Tibial nerve (tissue), 4 donors: ENCODE measurements around the gene EXOC6B. TPM values are rescaled to one million over a fixed set of nuclear protein-coding genes. Genes with fewer than 3 reads are reported as not detected.

Experiments used
- DNase-seq, 2 donors: peaks; one replicate each; pipeline ENCODE4 v3.0.0-alpha.2; 2019; ENCODE audit warnings: low spot score in 2 of 2
- H3K27ac ChIP-seq, 4 donors: fragments of 200-600 bp; sonication (generic) in 3 of 4; one replicate each; pipeline ENCODE4 v1.5.1; 2017 to 2019; ENCODE audit warnings: mild to moderate bottlenecking in 1 of 4
- H3K27me3 ChIP-seq, 2 donors: fragments of 200-600 bp; sonication (generic) in 1 of 2; one replicate each; pipeline versions ENCODE4 v1.5.1 to v1.6.0; 2017 to 2019
- H3K36me3 ChIP-seq, 3 donors: fragments of 200-600 bp; sonication (generic); one replicate each; pipeline ENCODE4 v1.5.1; 2018 to 2019
- H3K4me1 ChIP-seq, 4 donors: fragments of 200-600 bp; sonication (generic) in 3 of 4; one replicate each; pipeline ENCODE4 v1.5.1; 2017 to 2019
- H3K4me3 ChIP-seq, 4 donors: fragments of 200-600 bp; sonication (generic) in 3 of 4; one replicate each; pipeline ENCODE4 v1.5.1; 2017 to 2019; ENCODE audit warnings: mild to moderate bottlenecking in 1 of 4, moderate library complexity in 1 of 4
- H3K9me3 ChIP-seq, 4 donors: fragments of 200-600 bp; sonication (generic) in 3 of 4; one replicate each; pipeline ENCODE4 v1.5.1; 2017 to 2019
- CTCF ChIP-seq, 5 experiments: fragments of 200-600 bp in 3 of 5; fragments of 450-650 bp in 2 of 5; sonication (generic) in 3 of 5; IDR thresholded peaks; one replicate each; pipeline ENCODE4 v1.5.1; 2016 to 2019; ENCODE audit warnings: antibody characterized with exemption in 5 of 5, mild to moderate bottlenecking in 3 of 5, moderate library complexity in 2 of 5
- EP300 ChIP-seq, 2 donors: sonication (generic); formaldehyde crosslinking; IDR thresholded peaks; one replicate each; pipeline ENCODE4 v1.6.1; 2017; ENCODE audit warnings: antibody characterized with exemption in 2 of 2, mild to moderate bottlenecking in 1 of 2
- POLR2A ChIP-seq, 2 donors: fragments of 450-650 bp; IDR thresholded peaks; one replicate each; pipeline ENCODE4 v1.6.1; 2017; ENCODE audit warnings: antibody characterized with exemption in 2 of 2, mild to moderate bottlenecking in 2 of 2, moderate library complexity in 2 of 2
- WGBS, 2 donors: methylation state at CpG; one replicate each; pipeline ENCODE4 v1.1.5; 2018; 5-methylcytosine and 5-hydroxymethylcytosine counted together
- total RNA-seq, 4 donors: library from RNA; depleted of rRNA; stranded (reverse); fragments of >200 nt; gene quantifications; one replicate each; pipeline ENCODE4 v1.1.0, GENCODE V29; 2016

EXOC6B gene
- total RNA-seq, 4 donors from 2014 or later, result 22.1 to 41.1 (median 30.3) TPM

GRCh38 chr2:72629062-72629461 lies 196.8 kb downstream of the EXOC6B start:
- 80 to 94% methylated on average over 1 of the region's 1 CpG for WGBS, 2 donors

GRCh38 chr2:72627083-72627482 lies 198.8 kb downstream of the EXOC6B start:
- no peaks in the 10 kb centered on the region for H3K9me3 ChIP-seq
- H3K27ac ChIP-seq, result no peak overlapping the region
- H3K4me1 ChIP-seq, result peaks cover 0 to 9% (median 0%) of the 10 kb centered on the region in 4 donors
- H3K36me3 ChIP-seq, result no peaks in the 10 kb centered on the region
- DNase-seq, result no peak
- 96 to 97% methylated on average over 1 of the region's 1 CpG for WGBS, 2 donors
- TF ChIP-seq POLR2A (IDR thresholded peaks at IDR 0.05), result no peak
- TF ChIP-seq EP300 (IDR thresholded peaks at IDR 0.05), result no peak
- no peak for TF ChIP-seq CTCF (IDR thresholded peaks at IDR 0.05)
- H3K4me3 ChIP-seq, result no peak overlapping the region
- no peaks in the 10 kb centered on the region for H3K27me3 ChIP-seq

More at GRCh38 chr2:72629062-72629461, 196.8 kb downstream of the EXOC6B start:
- TF ChIP-seq POLR2A (IDR thresholded peaks at IDR 0.05) (no peak), EP300 (IDR thresholded peaks at IDR 0.05) (no peak), CTCF (IDR thresholded peaks at IDR 0.05) (no peak)
- H3K27ac ChIP-seq, result no peak overlapping the region
- no peaks in the 10 kb centered on the region for H3K36me3 ChIP-seq
- peaks cover 0 to 9% (median 0%) of the 10 kb centered on the region in 4 donors for H3K4me1 ChIP-seq
- DNase-seq, result no peak
- no peaks in the 10 kb centered on the region for H3K9me3 ChIP-seq
- H3K4me3 ChIP-seq, result no peak overlapping the region
- H3K27me3 ChIP-seq, result no peaks in the 10 kb centered on the region

- Histone ChIP-seq H3K9me3 (no peaks in the 10 kb centered on the region), H3K27ac (no peak overlapping the region), H3K4me1 (peaks cover 0 to 9% (median 0%) of the 10 kb centered on the region in 4 donors), H3K27me3 (no peaks in the 10 kb centered on the region), H3K4me3 (no peak overlapping the region), H3K36me3 (no peaks in the 10 kb centered on the region)
- 22 to 31% methylated on average over 1 of the region's 1 CpG for WGBS, 2 donors
- TF ChIP-seq POLR2A (IDR thresholded peaks at IDR 0.05) (no peak), CTCF (IDR thresholded peaks at IDR 0.05) (no peak), EP300 (IDR thresholded peaks at IDR 0.05) (no peak)
- DNase-seq, result no peak
Observed at GRCh38 chr2:72625366-72625765, 200.5 kb downstream of the EXOC6B start.

- Histone ChIP-seq H3K4me1 (peaks cover 0 to 9% (median 0%) of the 10 kb centered on the region in 4 donors), H3K27ac (no peak overlapping the region), H3K36me3 (no peaks in the 10 kb centered on the region), H3K9me3 (no peaks in the 10 kb centered on the region), H3K27me3 (no peaks in the 10 kb centered on the region), H3K4me3 (no peak overlapping the region)
- no peak for TF ChIP-seq CTCF (IDR thresholded peaks at IDR 0.05)
- TF ChIP-seq EP300 (IDR thresholded peaks at IDR 0.05), result no peak
- no peak for TF ChIP-seq POLR2A (IDR thresholded peaks at IDR 0.05)
- DNase-seq, result no peak
Observed at GRCh38 chr2:72623481-72623880, 202.4 kb downstream of the EXOC6B start.

GRCh38 chr2:72619626-72620025 lies 206.2 kb downstream of the EXOC6B start:
- WGBS, 2 donors, result 81 to 93% methylated on average over 1 to 3 of the region's 3 CpGs
- peaks cover 0 to 3% (median 0%) of the 10 kb centered on the region in 3 donors for H3K36me3 ChIP-seq
- TF ChIP-seq EP300 (IDR thresholded peaks at IDR 0.05), result no peak
- TF ChIP-seq POLR2A (IDR thresholded peaks at IDR 0.05), result no peak
- no peak for TF ChIP-seq CTCF (IDR thresholded peaks at IDR 0.05)
- DNase-seq, result no peak
- no peaks in the 10 kb centered on the region for H3K4me1 ChIP-seq
- no peak overlapping the region for H3K27ac ChIP-seq
- H3K27me3 ChIP-seq, result no peaks in the 10 kb centered on the region
- H3K4me3 ChIP-seq, result no peak overlapping the region
- peaks cover 0 to 12% (median 0%) of the 10 kb centered on the region in 4 donors for H3K9me3 ChIP-seq
